AG04449 (cell line): ENCODE results near the gene DNAJB13.

ENCODE experiments used
- CTCF ChIA-PET: fragments of 350-600 bp; formaldehyde crosslinking; extraction: SDS; loops from one replicate; lab custom pipeline; 2021; ENCODE audit warnings: antibody characterized with exemption; lab: Yijun Ruan, JAX
- POLR2A ChIA-PET: fragments of 400-600, 350-600 bp; formaldehyde crosslinking; extraction: SDS; loops from one replicate; lab custom pipeline; 2020; ENCODE audit warnings: antibody characterized with exemption, inconsistent platforms; lab: Yijun Ruan, JAX
- DNase-seq: peaks from one replicate; pipeline ENCODE4 v3.0.0-alpha.2; 2010; ENCODE audit warnings: low read depth, low spot score
- H3K4me3 ChIP-seq: 2 replicates; pipeline ENCODE4 v1.5.1; 2011; ENCODE audit warnings: low read depth, mild to moderate bottlenecking, control low read depth, low read length
- CTCF ChIP-seq: IDR thresholded peaks from one replicate; pipeline ENCODE4 v1.5.1; 2011; ENCODE audit warnings: mild to moderate bottlenecking, moderate library complexity, low read length, control low read depth, inconsistent platforms; ENCODE audit not compliant: insufficient read depth; ENCODE audit errors: missing control alignments

Gene DNAJB13

GRCh38 chr11:73998846-73999575 is 48.2 kb downstream of the DNAJB13 start:
- no peak for TF ChIP-seq CTCF
- CTCF ChIA-PET, result interaction anchor here (1.4 to 1.7 kb wide), 2 partner anchors 15 to 35 kb away, joined by 3 to 6 read pairs; no protein-coding TSS in a partner anchor
- no peak for DNase-seq
- POLR2A ChIA-PET, result interaction anchor here (0.7 kb wide), 1 partner anchor 11 kb away, joined by 3 read pairs; no protein-coding TSS in a partner anchor
- H3K4me3 ChIP-seq, result no peak overlapping the region

GRCh38 chr11:73999581-74000306 is 48.9 kb downstream of the DNAJB13 start:
- DNase-seq, result no peak
- no peak for TF ChIP-seq CTCF
- POLR2A ChIA-PET, result no interaction called here
- CTCF ChIA-PET, result interaction anchor here (1.4 kb wide), 1 partner anchor 15 kb away, joined by 3 read pairs; no protein-coding TSS in a partner anchor
- no peak overlapping the region for H3K4me3 ChIP-seq

- no peak for DNase-seq
- POLR2A ChIA-PET, result no interaction called here
- no peak for TF ChIP-seq CTCF
- CTCF ChIA-PET, result interaction anchor here (1.4 kb wide), 1 partner anchor 14 kb away, joined by 3 read pairs; no protein-coding TSS in a partner anchor
- H3K4me3 ChIP-seq, result no peak overlapping the region
Observed at GRCh38 chr11:74000307-74001133, 49.7 kb downstream of the DNAJB13 start.

GRCh38 chr11:74001822-74002286 is 51.0 kb downstream of the DNAJB13 start:
- H3K4me3 ChIP-seq, result no peak overlapping the region
- CTCF ChIA-PET, result interaction anchor here (0.9 to 1.1 kb wide), 2 partner anchors 10 to 38 kb away, joined by 3 read pairs; no protein-coding TSS in a partner anchor
- DNase-seq, result no peak
- TF ChIP-seq CTCF, result no peak
- POLR2A ChIA-PET, result no interaction called here

- no peak for DNase-seq
- ChIA-PET CTCF (no interaction called here), POLR2A (no interaction called here)
- no peak for TF ChIP-seq CTCF
- H3K4me3 ChIP-seq, result no peak overlapping the region
Observed at GRCh38 chr11:74002832-74003231, 52.0 kb downstream of the DNAJB13 start.
